ENCODE measurements around the gene HSPA1B. TPM values are rescaled to one million over a fixed set of nuclear protein-coding genes. Genes with fewer than 3 reads are reported as not detected.

Gene HSPA1B
- total RNA-seq, 2 experiments from 2014 or later = 44.0 to 47.2 TPM

GRCh38 chr6:31869343-31869742, 41.8 kb downstream of the HSPA1B start:
- ChIA-PET POLR2A (no interaction called here), CTCF (interaction anchor here (0.7 to 1.0 kb wide), 2 partner anchors 13 to 957 kb away, joined by 3 to 5 read pairs; no protein-coding TSS in a partner anchor)
- Mint-ChIP-seq H3K9me3 (no peaks in the 10 kb centered on the region), H3K4me3 (no peak overlapping the region), H3K36me3 (ENCODE audit: low read depth) (no peaks in the 10 kb centered on the region), H3K4me1 (peaks cover 12% of the 10 kb centered on the region), H3K27ac (no peak overlapping the region), H3K27me3 (peaks cover 3% of the 10 kb centered on the region)
- no peak for DNase-seq

- Mint-ChIP-seq H3K36me3 (ENCODE audit: low read depth) (no peaks in the 10 kb centered on the region), H3K9me3 (no peaks in the 10 kb centered on the region), H3K27ac (no peak overlapping the region), H3K27me3 (peaks cover 3% of the 10 kb centered on the region), H3K4me3 (no peak overlapping the region), H3K4me1 (peaks cover 8% of the 10 kb centered on the region)
- CTCF ChIA-PET = interaction anchor here (1.3 kb wide), 1 partner anchor 49 kb away, joined by 6 read pairs; no protein-coding TSS in a partner anchor
- POLR2A ChIA-PET = no interaction called here
- DNase-seq = no peak
Measured at GRCh38 chr6:31870385-31870921, 42.9 kb downstream of the HSPA1B start.

- DNase-seq = no peak
- peaks cover 3% of the 10 kb centered on the region for H3K27me3 Mint-ChIP-seq
- no peaks in the 10 kb centered on the region for H3K9me3 Mint-ChIP-seq
- no peaks in the 10 kb centered on the region for H3K36me3 Mint-ChIP-seq (ENCODE audit: low read depth)
- POLR2A ChIA-PET = no interaction called here
- peaks cover 10% of the 10 kb centered on the region for H3K4me1 Mint-ChIP-seq
- no peak overlapping the region for H3K27ac Mint-ChIP-seq
- no peak overlapping the region for H3K4me3 Mint-ChIP-seq
- CTCF ChIA-PET = interaction anchor here (1.3 kb wide), 1 partner anchor 50 kb away, joined by 6 read pairs; no protein-coding TSS in a partner anchor
Measured at GRCh38 chr6:31871046-31871659, 43.6 kb downstream of the HSPA1B start.

GRCh38 chr6:31874084-31874670, 46.6 kb downstream of the HSPA1B start:
- Mint-ChIP-seq H3K4me1 (peaks cover 10% of the 10 kb centered on the region), H3K9me3 (no peaks in the 10 kb centered on the region), H3K27ac (no peak overlapping the region), H3K4me3 (no peak overlapping the region), H3K36me3 (ENCODE audit: low read depth) (no peaks in the 10 kb centered on the region), H3K27me3 (peaks cover 3% of the 10 kb centered on the region)
- CTCF ChIA-PET = interaction anchor here (1.1 kb wide), 1 partner anchor 195 kb away, joined by 3 read pairs; no protein-coding TSS in a partner anchor
- POLR2A ChIA-PET = no interaction called here
- DNase-seq = no peak

GRCh38 chr6:31874836-31875572, 47.5 kb downstream of the HSPA1B start:
- no peak overlapping the region for H3K27ac Mint-ChIP-seq
- ChIA-PET POLR2A (no interaction called here), CTCF (interaction anchor here (1.0 to 1.4 kb wide), 3 partner anchors 23 to 329 kb away, joined by 3 to 6 read pairs (median 4); partner anchors contain the start of genes ATP6V1G2 and EHMT2)
- peaks cover 10% of the 10 kb centered on the region for H3K4me1 Mint-ChIP-seq
- no peaks in the 10 kb centered on the region for H3K9me3 Mint-ChIP-seq
- DNase-seq = no peak
- H3K4me3 Mint-ChIP-seq = no peak overlapping the region
- peaks cover 5% of the 10 kb centered on the region for H3K36me3 Mint-ChIP-seq (ENCODE audit: low read depth)
- peaks cover 3% of the 10 kb centered on the region for H3K27me3 Mint-ChIP-seq

- H3K27ac Mint-ChIP-seq = no peak overlapping the region
- POLR2A ChIA-PET = no interaction called here
Measured at GRCh38 chr6:31875877-31876276, 48.3 kb downstream of the HSPA1B start.

GRCh38 chr6:31876357-31876756, 48.8 kb downstream of the HSPA1B start:
- H3K36me3 Mint-ChIP-seq (ENCODE audit: low read depth) = peaks cover 11% of the 10 kb centered on the region
- H3K27me3 Mint-ChIP-seq = peaks cover 3% of the 10 kb centered on the region
- no peak for DNase-seq
- peaks cover 5% of the 10 kb centered on the region for H3K4me1 Mint-ChIP-seq
- no peak overlapping the region for H3K4me3 Mint-ChIP-seq
- no peaks in the 10 kb centered on the region for H3K9me3 Mint-ChIP-seq
- POLR2A ChIA-PET = no interaction called here
- no peak overlapping the region for H3K27ac Mint-ChIP-seq
- CTCF ChIA-PET = interaction anchor here (0.7 to 1.5 kb wide), 3 partner anchors 11 to 330 kb away, joined by 3 to 4 read pairs (median 4); partner anchors contain the start of gene ATP6V1G2

More at GRCh38 chr6:31875877-31876276, 48.3 kb downstream of the HSPA1B start:
- no peak for DNase-seq
- Mint-ChIP-seq H3K36me3 (ENCODE audit: low read depth) (peaks cover 6% of the 10 kb centered on the region), H3K4me1 (peaks cover 10% of the 10 kb centered on the region), H3K9me3 (no peaks in the 10 kb centered on the region), H3K27me3 (peaks cover 3% of the 10 kb centered on the region), H3K4me3 (no peak overlapping the region)
- CTCF ChIA-PET = interaction anchor here (0.7 to 1.5 kb wide), 5 partner anchors 10 to 330 kb away, joined by 3 to 6 read pairs (median 4); partner anchors contain the start of genes ATP6V1G2 and EHMT2

GRCh38 chr6:31877125-31877650, 49.6 kb downstream of the HSPA1B start:
- no peak overlapping the region for H3K27ac Mint-ChIP-seq
- ChIA-PET POLR2A (no interaction called here), CTCF (interaction anchor here (1.5 kb wide), 1 partner anchor 12 kb away, joined by 4 read pairs; no protein-coding TSS in a partner anchor)
- H3K4me1 Mint-ChIP-seq = peaks cover 2% of the 10 kb centered on the region
- H3K4me3 Mint-ChIP-seq = no peak overlapping the region
- no peaks in the 10 kb centered on the region for H3K9me3 Mint-ChIP-seq
- H3K27me3 Mint-ChIP-seq = no peaks in the 10 kb centered on the region
- no peak for DNase-seq
- peaks cover 16% of the 10 kb centered on the region for H3K36me3 Mint-ChIP-seq (ENCODE audit: low read depth)

GRCh38 chr6:31877651-31878161, 50.2 kb downstream of the HSPA1B start:
- Mint-ChIP-seq H3K9me3 (no peaks in the 10 kb centered on the region), H3K36me3 (ENCODE audit: low read depth) (peaks cover 20% of the 10 kb centered on the region), H3K27ac (no peak overlapping the region), H3K4me1 (peaks cover 2% of the 10 kb centered on the region), H3K27me3 (no peaks in the 10 kb centered on the region), H3K4me3 (no peak overlapping the region)
- DNase-seq = no peak
- CTCF ChIA-PET = no interaction called here
- POLR2A ChIA-PET = no interaction called here

- Mint-ChIP-seq H3K4me1 (peaks cover 2% of the 10 kb centered on the region), H3K4me3 (no peak overlapping the region), H3K27ac (peak overlapping the region; percentile 25), H3K27me3 (no peaks in the 10 kb centered on the region), H3K9me3 (no peaks in the 10 kb centered on the region), H3K36me3 (ENCODE audit: low read depth) (peaks cover 21% of the 10 kb centered on the region)
- CTCF ChIA-PET = no interaction called here
- POLR2A ChIA-PET = no interaction called here
- no peak for DNase-seq
Measured at GRCh38 chr6:31878222-31878621, 50.7 kb downstream of the HSPA1B start.

- ChIA-PET POLR2A (no interaction called here), CTCF (no interaction called here)
- Mint-ChIP-seq H3K4me1 (peaks cover 2% of the 10 kb centered on the region), H3K27ac (peak within 1 kb of the TSS; percentile 25), H3K4me3 (no peak within 1 kb of the TSS), H3K9me3 (no peaks in the 10 kb centered on the region), H3K27me3 (no peaks in the 10 kb centered on the region), H3K36me3 (ENCODE audit: low read depth) (peaks cover 22% of the 10 kb centered on the region)
- DNase-seq = no peak
Measured at GRCh38 chr6:31878726-31879125, 51.2 kb downstream of the HSPA1B start, which contains the start of gene SLC44A4. Gene SLC44A4 (minus strand): TSS chr6:31878997. CDS start chr6:31878980, 17 bp downstream.

- Mint-ChIP-seq H3K4me1 (peaks cover 2% of the 10 kb centered on the region), H3K27me3 (no peaks in the 10 kb centered on the region), H3K9me3 (no peaks in the 10 kb centered on the region), H3K36me3 (ENCODE audit: low read depth) (peaks cover 23% of the 10 kb centered on the region), H3K4me3 (no peak overlapping the region), H3K27ac (no peak overlapping the region)
- ChIA-PET CTCF (no interaction called here), POLR2A (no interaction called here)
- DNase-seq = no peak
Measured at GRCh38 chr6:31879143-31879542, 51.6 kb downstream of the HSPA1B start.
